Caco-2 (cell line): ENCODE results near the gene ZDHHC20. TPM values are rescaled to one million over a fixed set of nuclear protein-coding genes. Genes with fewer than 3 reads are reported as not detected.

Experiments used
- BruUV-seq: library from RNA; stranded (reverse); fragments of 400-500 nt; replicated peaks from 2 replicates; lab custom pipeline; 2021; lab: Mats Ljungman, UMichigan
- CTCF ChIA-PET: fragments of 300-600 bp; sonication (Branson Sonifier 250); formaldehyde crosslinking; loops from one replicate; lab custom pipeline; 2022; ENCODE audit warnings: antibody characterized with exemption; lab: Charles Lee
- POLR2A ChIA-PET: fragments of 300-600 bp; sonication (Branson Sonifier 250); formaldehyde crosslinking; loops from one replicate; lab custom pipeline; 2022; ENCODE audit warnings: antibody characterized with exemption; lab: Charles Lee
- DNase-seq, 2 experiments: peaks; one replicate each; pipeline versions ENCODE4 v3.0.0 to v3.0.0-alpha.2; 2020 to 2022
- H3K27me3 ChIP-seq: replicated peaks from 2 replicates; pipeline ENCODE4 v1.6.0; 2011; ENCODE audit warnings: low read length; ENCODE audit not compliant: control insufficient read depth, insufficient read depth
- H3K36me3 ChIP-seq: 2 replicates; pipeline ENCODE4 v1.5.1; 2011; ENCODE audit warnings: low read length; ENCODE audit not compliant: control insufficient read depth, insufficient read depth
- H3K4me1 ChIP-seq: fragments of 250-450 bp; sonication (Bioruptor Pico); 2 replicates; pipeline ENCODE4 v1.5.1; 2020; ENCODE audit warnings: mild to moderate bottlenecking
- H3K4me3 ChIP-seq: 2 replicates; pipeline ENCODE4 v1.5.1; 2011; ENCODE audit warnings: low read depth, mild to moderate bottlenecking, control low read depth, low read length
- H3K9me3 ChIP-seq: fragments of 250-450 bp; sonication (Bioruptor Pico); 2 replicates; pipeline ENCODE4 v1.5.1; 2020; ENCODE audit warnings: mild to moderate bottlenecking, moderate library complexity
- H3K27ac Mint-ChIP-seq: one replicate; pipeline ENCODE4 v1.8.0; 2022; ENCODE audit warnings: mixed read lengths; ENCODE audit not compliant: unreplicated experiment
- H3K27me3 Mint-ChIP-seq: one replicate; pipeline ENCODE4 v1.8.0; 2022; ENCODE audit warnings: mixed read lengths; ENCODE audit not compliant: insufficient read depth, unreplicated experiment
- H3K36me3 Mint-ChIP-seq: one replicate; pipeline ENCODE4 v1.8.0; 2022; ENCODE audit warnings: mild to moderate bottlenecking, mixed read lengths; ENCODE audit not compliant: insufficient read depth, unreplicated experiment
- H3K4me1 Mint-ChIP-seq: one replicate; pipeline ENCODE4 v1.8.0; 2022; ENCODE audit warnings: low read depth, mixed read lengths; ENCODE audit not compliant: unreplicated experiment
- H3K4me3 Mint-ChIP-seq: one replicate; pipeline ENCODE4 v1.8.0; 2022; ENCODE audit warnings: mild to moderate bottlenecking, moderate library complexity, mixed read lengths; ENCODE audit not compliant: unreplicated experiment
- H3K9me3 Mint-ChIP-seq: one replicate; pipeline ENCODE4 v1.8.0; 2022; ENCODE audit warnings: mixed read lengths; ENCODE audit not compliant: unreplicated experiment
- CTCF ChIP-seq, 2 experiments: fragments of 200-600 bp in 1 of 2; IDR thresholded peaks; 1 replicate in 1 of 2; 2 replicates in 1 of 2; pipeline versions ENCODE4 v1.5.1 to v1.8.0; 2011 to 2022; ENCODE audit warnings: antibody characterized with exemption in 1 of 2, control low read depth in 1 of 2, inconsistent platforms in 1 of 2, low read depth in 1 of 2, low read length in 1 of 2, mild to moderate bottlenecking in 1 of 2, moderate library complexity in 1 of 2; ENCODE audit not compliant: insufficient read depth in 1 of 2, severe bottlenecking in 1 of 2, unreplicated experiment in 1 of 2
- intact Hi-C: fragments of 100-400 bp; cut with micrococcal nuclease; formaldehyde crosslinking; loops from one replicate; pipeline ENCODE4 v1.10.0; 2022; ENCODE audit not compliant: unreplicated experiment
- total RNA-seq: library from RNA; stranded (reverse); gene quantifications from 2 replicates; pipeline ENCODE4 v1.2.3, GENCODE V29; 2022

Gene ZDHHC20
- total RNA-seq, 1 experiment from 2014 or later: 87.9 TPM

GRCh38 chr13:21347753-21348318 is 111.3 kb downstream of the ZDHHC20 start:
- Histone ChIP-seq H3K4me3 (no peak overlapping the region), H3K4me1 (no peaks in the 10 kb centered on the region), H3K36me3 (no peaks in the 10 kb centered on the region), H3K27me3 (no peaks in the 10 kb centered on the region), H3K9me3 (no peaks in the 10 kb centered on the region)
- Mint-ChIP-seq H3K4me1 (no peaks in the 10 kb centered on the region), H3K9me3 (no peaks in the 10 kb centered on the region), H3K36me3 (no peaks in the 10 kb centered on the region), H3K27ac (no peak overlapping the region), H3K27me3 (peaks cover 4% of the 10 kb centered on the region), H3K4me3 (no peak overlapping the region)
- BruUV-seq: no TSS peak
- intact Hi-C loops: no loop called here
- CTCF ChIA-PET: no interaction called here
- TF ChIP-seq CTCF (IDR thresholded peaks at IDR 0.05; ENCODE audit: insufficient read depth in 1 of 2, low read depth in 1 of 2, low read length in 1 of 2, severe bottlenecking in 1 of 2, unreplicated experiment in 1 of 2): no peak
- peak in 1 of 2 experiments; percentile 12 for DNase-seq
- POLR2A ChIA-PET: no interaction called here

- POLR2A ChIA-PET: no interaction called here
- Histone ChIP-seq H3K4me3 (no peak overlapping the region), H3K27me3 (no peaks in the 10 kb centered on the region), H3K36me3 (no peaks in the 10 kb centered on the region), H3K4me1 (no peaks in the 10 kb centered on the region), H3K9me3 (no peaks in the 10 kb centered on the region)
- CTCF ChIA-PET: no interaction called here
- no peak for DNase-seq
- intact Hi-C loops: no loop called here
- no TSS peak for BruUV-seq
- Mint-ChIP-seq H3K4me1 (no peaks in the 10 kb centered on the region), H3K27ac (no peak overlapping the region), H3K27me3 (no peaks in the 10 kb centered on the region), H3K36me3 (no peaks in the 10 kb centered on the region), H3K4me3 (no peak overlapping the region), H3K9me3 (no peaks in the 10 kb centered on the region)
- TF ChIP-seq CTCF (IDR thresholded peaks at IDR 0.05; ENCODE audit: insufficient read depth in 1 of 2, low read depth in 1 of 2, low read length in 1 of 2, severe bottlenecking in 1 of 2, unreplicated experiment in 1 of 2): no peak
These were observed 114.4 kb downstream of the ZDHHC20 start for GRCh38 chr13:21344662-21345176.

- no peaks in the 10 kb centered on the region for H3K9me3 Mint-ChIP-seq
These were observed 115.4 kb downstream of the ZDHHC20 start for GRCh38 chr13:21343659-21344058.

More at GRCh38 chr13:21343659-21344058, 115.4 kb downstream of the ZDHHC20 start:
- Mint-ChIP-seq H3K4me1 (no peaks in the 10 kb centered on the region), H3K27me3 (no peaks in the 10 kb centered on the region), H3K27ac (no peak overlapping the region), H3K4me3 (no peak overlapping the region), H3K36me3 (no peaks in the 10 kb centered on the region)
- no peak for TF ChIP-seq CTCF (IDR thresholded peaks at IDR 0.05; ENCODE audit: insufficient read depth in 1 of 2, low read depth in 1 of 2, low read length in 1 of 2, severe bottlenecking in 1 of 2, unreplicated experiment in 1 of 2)
- H3K36me3 ChIP-seq: no peaks in the 10 kb centered on the region
- intact Hi-C loops: no loop called here
- H3K4me1 ChIP-seq: no peaks in the 10 kb centered on the region
- H3K9me3 ChIP-seq: no peaks in the 10 kb centered on the region
- ChIA-PET CTCF (no interaction called here), POLR2A (interaction anchor here (0.6 kb wide), 1 partner anchor 557 kb away, joined by 5 read pairs; no protein-coding TSS in a partner anchor)
- BruUV-seq: no TSS peak
- DNase-seq: no peak
- H3K27me3 ChIP-seq: no peaks in the 10 kb centered on the region
- no peak overlapping the region for H3K4me3 ChIP-seq
